GM12875 (cell line): ENCODE results near the gene ZMAT3.
A peak's percentile ranks its signal among the peaks of the same experiment; 100 is the strongest.

Experiments
- H3K4me3 ChIP-seq: one replicate; pipeline ENCODE4 v1.5.1; 2011; ENCODE audit warnings: low read depth, low read length, control low read depth
- TF ChIP-seq, protein P1 (sequence below): IDR thresholded peaks from 2 replicates; pipeline ENCODE4 v1.5.1; 2011; ENCODE audit warnings: low read depth, mild to moderate bottlenecking, control low read depth, inconsistent platforms, low read length, moderate library complexity, borderline replicate concordance; ENCODE audit not compliant: insufficient read depth

Gene ZMAT3

DNA sequence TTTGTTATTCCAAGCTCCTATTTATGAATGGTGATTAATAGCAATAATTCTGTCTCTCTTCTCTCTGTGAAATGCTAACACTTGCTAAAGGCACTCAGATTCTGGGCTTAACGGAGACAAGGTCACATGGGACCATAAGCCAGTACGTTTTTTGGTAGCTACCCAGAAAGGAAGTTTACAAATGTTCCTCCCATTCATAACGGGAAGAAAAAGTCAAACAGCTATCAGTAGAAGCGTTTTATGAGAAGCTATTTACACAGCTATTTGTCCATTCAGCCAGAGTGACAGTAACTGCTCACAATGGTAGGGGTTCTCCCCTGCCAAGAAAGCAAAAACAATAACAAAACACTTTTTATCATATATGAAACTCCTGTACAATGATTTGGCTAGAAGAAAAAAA is 51.5 kb downstream of the ZMAT3 start:
- TF ChIP-seq, protein P1, sequence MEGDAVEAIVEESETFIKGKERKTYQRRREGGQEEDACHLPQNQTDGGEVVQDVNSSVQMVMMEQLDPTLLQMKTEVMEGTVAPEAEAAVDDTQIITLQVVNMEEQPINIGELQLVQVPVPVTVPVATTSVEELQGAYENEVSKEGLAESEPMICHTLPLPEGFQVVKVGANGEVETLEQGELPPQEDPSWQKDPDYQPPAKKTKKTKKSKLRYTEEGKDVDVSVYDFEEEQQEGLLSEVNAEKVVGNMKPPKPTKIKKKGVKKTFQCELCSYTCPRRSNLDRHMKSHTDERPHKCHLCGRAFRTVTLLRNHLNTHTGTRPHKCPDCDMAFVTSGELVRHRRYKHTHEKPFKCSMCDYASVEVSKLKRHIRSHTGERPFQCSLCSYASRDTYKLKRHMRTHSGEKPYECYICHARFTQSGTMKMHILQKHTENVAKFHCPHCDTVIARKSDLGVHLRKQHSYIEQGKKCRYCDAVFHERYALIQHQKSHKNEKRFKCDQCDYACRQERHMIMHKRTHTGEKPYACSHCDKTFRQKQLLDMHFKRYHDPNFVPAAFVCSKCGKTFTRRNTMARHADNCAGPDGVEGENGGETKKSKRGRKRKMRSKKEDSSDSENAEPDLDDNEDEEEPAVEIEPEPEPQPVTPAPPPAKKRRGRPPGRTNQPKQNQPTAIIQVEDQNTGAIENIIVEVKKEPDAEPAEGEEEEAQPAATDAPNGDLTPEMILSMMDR, result no peak

DNA sequence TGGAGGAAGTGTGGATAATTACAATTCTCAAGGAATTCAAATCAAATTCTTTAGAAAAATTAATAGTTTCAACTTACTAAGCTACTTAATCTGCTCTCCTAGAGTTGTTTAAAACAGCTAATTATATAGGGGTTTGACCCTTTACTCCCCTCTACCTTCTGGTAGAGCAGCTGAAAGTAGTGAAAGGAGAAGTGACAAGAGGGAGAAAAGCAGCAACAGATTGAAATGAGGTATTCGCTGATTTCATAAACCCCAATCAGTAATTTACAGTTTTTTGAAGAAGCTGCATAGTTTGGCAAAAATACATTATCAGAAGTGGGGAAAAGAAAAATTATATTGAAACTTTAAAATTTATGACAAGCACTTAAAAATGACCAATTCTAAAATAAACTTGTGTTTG is 52.8 kb downstream of the ZMAT3 start:
- TF ChIP-seq, protein P1, result no peak
- no peak overlapping the region for H3K4me3 ChIP-seq

More for the DNA sequence above, 51.5 kb downstream of the ZMAT3 start:
- no peak overlapping the region for H3K4me3 ChIP-seq

DNA sequence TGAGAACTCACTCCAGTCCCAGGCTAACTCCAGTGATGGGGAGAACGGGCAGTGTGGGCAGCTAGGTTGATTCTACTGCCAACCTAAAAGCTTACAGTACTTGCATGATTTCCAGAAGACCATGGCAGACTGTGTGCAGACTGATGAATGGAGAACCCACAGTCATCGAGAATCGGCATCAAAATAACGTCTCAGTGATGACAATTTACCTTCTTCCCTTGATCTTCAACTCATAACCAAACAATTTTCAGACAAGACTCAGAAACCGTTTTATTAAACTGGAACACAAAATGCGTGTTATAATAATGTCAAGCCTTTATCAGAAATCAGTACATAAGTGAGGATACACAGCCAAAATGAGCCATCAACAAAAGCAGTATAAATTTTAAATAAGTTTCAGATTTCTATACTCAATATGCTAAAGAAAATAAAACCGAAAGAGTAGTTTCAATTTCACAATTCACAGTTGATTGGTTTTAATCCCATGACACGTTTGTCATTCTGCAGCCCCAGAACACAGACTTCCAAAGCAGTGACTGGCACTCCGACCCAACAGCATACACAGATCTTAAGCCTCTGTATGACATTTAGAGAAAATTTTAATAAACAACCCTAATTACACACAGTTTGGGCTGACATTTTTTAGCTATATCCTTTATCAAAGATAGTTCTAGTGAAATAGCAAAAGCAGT is 54.5 kb downstream of the ZMAT3 start:
- no peak overlapping the region for H3K4me3 ChIP-seq
- TF ChIP-seq, protein P1, result no peak

DNA sequence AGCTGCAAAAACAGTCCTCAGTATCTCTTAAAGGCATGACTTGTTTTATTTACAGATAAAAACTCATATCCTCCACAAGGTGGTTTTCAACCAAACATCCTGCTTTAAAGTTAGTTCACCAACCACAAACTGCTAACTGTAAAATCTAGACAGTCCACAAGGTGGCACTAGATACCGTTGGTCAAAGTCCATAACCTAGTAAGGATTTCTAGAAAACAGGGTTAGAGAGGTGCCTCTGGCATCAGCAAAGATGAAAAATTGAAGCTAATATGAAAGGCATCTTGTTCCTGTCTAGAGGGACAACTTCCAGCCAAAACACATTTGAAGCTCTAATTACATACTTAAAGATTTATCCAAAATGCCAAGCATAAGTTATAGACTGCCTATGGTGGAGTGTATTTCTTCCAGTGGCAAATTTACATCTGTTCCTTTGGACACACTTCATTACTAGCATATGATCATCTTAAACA is 56.0 kb downstream of the ZMAT3 start:
- TF ChIP-seq, protein P1, result peak; percentile 55; the same call in 1 of the 2 replicates
- no peak overlapping the region for H3K4me3 ChIP-seq

DNA sequence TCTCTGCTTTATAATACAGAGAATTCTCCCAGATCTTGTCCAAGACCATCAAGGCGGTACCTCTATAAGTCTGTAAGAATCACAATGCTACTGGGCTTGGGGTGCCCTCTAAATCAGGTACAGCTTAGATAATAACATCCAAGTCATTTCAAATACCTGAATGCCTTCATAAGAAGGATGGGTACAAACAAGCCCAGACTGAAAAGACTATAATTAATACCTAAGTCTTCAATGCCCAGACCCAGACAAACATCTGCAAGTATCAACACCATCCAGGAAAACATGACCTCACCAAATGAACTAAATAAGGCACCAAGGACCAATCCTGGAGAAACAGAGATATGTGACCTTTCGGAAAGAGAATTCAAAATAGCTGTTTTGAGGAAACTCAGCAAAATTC is 65.9 kb downstream of the ZMAT3 start:
- TF ChIP-seq, protein P1, result no peak
- no peak overlapping the region for H3K4me3 ChIP-seq

DNA sequence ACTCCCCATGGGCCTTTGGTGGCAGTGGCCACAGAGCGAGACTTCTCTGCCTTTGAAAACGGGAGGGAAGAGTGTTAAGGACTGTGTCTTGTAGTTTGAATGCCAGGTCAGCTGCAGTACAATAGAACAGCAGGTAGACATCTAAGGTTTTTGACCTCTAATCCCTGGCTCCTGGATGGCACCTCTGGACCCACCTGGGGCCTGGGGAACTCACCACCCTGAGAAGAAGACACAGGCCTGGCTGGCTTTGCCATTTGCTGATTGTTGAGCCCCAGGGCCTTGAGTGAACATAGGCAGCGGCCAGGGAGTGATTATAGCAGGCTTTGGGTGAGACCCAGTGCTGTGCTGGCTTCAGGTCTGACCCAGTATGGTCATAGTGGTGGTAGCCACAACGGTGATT is 66.4 kb downstream of the ZMAT3 start:
- TF ChIP-seq, protein P1, result no peak
- no peak overlapping the region for H3K4me3 ChIP-seq

DNA sequence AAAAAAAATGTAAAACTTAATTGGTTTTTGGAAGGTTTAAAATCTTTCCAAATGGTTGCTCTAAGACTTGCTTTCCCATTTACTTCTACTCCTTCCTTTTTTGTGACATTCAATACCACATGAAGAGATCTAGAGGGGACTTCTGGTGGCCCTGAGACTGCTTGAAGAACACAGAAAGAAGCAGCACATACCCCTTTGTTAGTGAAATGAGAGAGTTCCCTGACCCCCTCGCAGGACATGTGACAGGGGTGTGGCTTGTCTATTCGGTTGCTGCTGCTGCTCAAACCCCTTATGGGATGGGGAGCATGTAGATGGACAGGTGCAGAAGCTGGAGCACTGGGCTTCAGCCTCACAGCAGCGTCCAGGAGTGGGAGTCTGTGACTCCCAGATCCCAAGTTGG is 71.0 kb downstream of the ZMAT3 start:
- TF ChIP-seq, protein P1, result no peak
- H3K4me3 ChIP-seq, result no peak overlapping the region
